IPS-18a (cell line): ENCODE measurements around the gene NPAS2.

Source experiments
- H3K27ac ChIP-seq: one replicate; pipeline ENCODE4 v1.5.1; 2013; ENCODE audit warnings: low read length
- H3K27me3 ChIP-seq: one replicate; pipeline ENCODE4 v1.6.1; 2013; ENCODE audit warnings: mild to moderate bottlenecking, low read length; ENCODE audit not compliant: control insufficient read depth, insufficient read depth
- H3K36me3 ChIP-seq: one replicate; pipeline ENCODE4 v1.6.1; 2013; ENCODE audit warnings: low read depth, low read length; ENCODE audit not compliant: control insufficient read depth
- H3K4me1 ChIP-seq: one replicate; pipeline ENCODE4 v1.6.1; 2013; ENCODE audit warnings: low read depth, low read length; ENCODE audit not compliant: control insufficient read depth
- H3K4me3 ChIP-seq: one replicate; pipeline ENCODE4 v1.5.1; 2013; ENCODE audit warnings: low read length
- H3K9ac ChIP-seq: one replicate; pipeline ENCODE4 v1.6.1; 2013; ENCODE audit warnings: mild to moderate bottlenecking, low read length, moderate library complexity
- H3K9me3 ChIP-seq: one replicate; pipeline ENCODE4 v1.6.1; 2013; ENCODE audit warnings: low read depth, low read length; ENCODE audit not compliant: control insufficient read depth

NPAS2 gene

GRCh38 chr2:100971221-100971620 is 151.3 kb downstream of the NPAS2 start:
- Histone ChIP-seq H3K4me3 (no peak overlapping the region), H3K9me3 (no peaks in the 10 kb centered on the region), H3K27ac (no peak overlapping the region), H3K36me3 (no peaks in the 10 kb centered on the region), H3K4me1 (no peaks in the 10 kb centered on the region), H3K27me3 (no peaks in the 10 kb centered on the region), H3K9ac (no peak overlapping the region)

GRCh38 chr2:100972452-100972851 is 152.5 kb downstream of the NPAS2 start:
- Histone ChIP-seq H3K9ac (no peak overlapping the region), H3K36me3 (no peaks in the 10 kb centered on the region), H3K9me3 (no peaks in the 10 kb centered on the region), H3K27me3 (no peaks in the 10 kb centered on the region), H3K4me1 (no peaks in the 10 kb centered on the region), H3K27ac (no peak overlapping the region), H3K4me3 (no peak overlapping the region)

- Histone ChIP-seq H3K9ac (no peak overlapping the region), H3K9me3 (no peaks in the 10 kb centered on the region), H3K27ac (no peak overlapping the region), H3K4me1 (no peaks in the 10 kb centered on the region), H3K27me3 (no peaks in the 10 kb centered on the region), H3K4me3 (no peak overlapping the region), H3K36me3 (no peaks in the 10 kb centered on the region)
These were observed 155.0 kb downstream of the NPAS2 start for GRCh38 chr2:100974712-100975520.

GRCh38 chr2:100975521-100975785 is 155.5 kb downstream of the NPAS2 start:
- Histone ChIP-seq H3K9me3 (no peaks in the 10 kb centered on the region), H3K4me3 (no peak overlapping the region), H3K27ac (no peak overlapping the region), H3K27me3 (no peaks in the 10 kb centered on the region), H3K9ac (no peak overlapping the region), H3K4me1 (no peaks in the 10 kb centered on the region), H3K36me3 (no peaks in the 10 kb centered on the region)

GRCh38 chr2:100976061-100976460 is 156.1 kb downstream of the NPAS2 start:
- Histone ChIP-seq H3K27me3 (no peaks in the 10 kb centered on the region), H3K4me1 (no peaks in the 10 kb centered on the region), H3K9ac (no peak overlapping the region), H3K4me3 (no peak overlapping the region), H3K36me3 (no peaks in the 10 kb centered on the region), H3K9me3 (no peaks in the 10 kb centered on the region), H3K27ac (no peak overlapping the region)

- Histone ChIP-seq H3K27me3 (no peaks in the 10 kb centered on the region), H3K9me3 (no peaks in the 10 kb centered on the region), H3K36me3 (no peaks in the 10 kb centered on the region), H3K9ac (no peak overlapping the region), H3K4me3 (no peak overlapping the region), H3K27ac (no peak overlapping the region), H3K4me1 (no peaks in the 10 kb centered on the region)
These were observed 156.9 kb downstream of the NPAS2 start for GRCh38 chr2:100976645-100977391.

- no peaks in the 10 kb centered on the region for H3K27me3 ChIP-seq
- no peaks in the 10 kb centered on the region for H3K36me3 ChIP-seq
- H3K27ac ChIP-seq = no peak overlapping the region
- no peaks in the 10 kb centered on the region for H3K9me3 ChIP-seq
- H3K4me3 ChIP-seq = no peak overlapping the region
- no peak overlapping the region for H3K9ac ChIP-seq
- peaks cover 3% of the 10 kb centered on the region for H3K4me1 ChIP-seq
These were observed 157.6 kb downstream of the NPAS2 start for GRCh38 chr2:100977511-100977910.

- no peak overlapping the region for H3K27ac ChIP-seq
- peaks cover 3% of the 10 kb centered on the region for H3K4me1 ChIP-seq
- no peaks in the 10 kb centered on the region for H3K36me3 ChIP-seq
- H3K9ac ChIP-seq = no peak overlapping the region
- H3K27me3 ChIP-seq = no peaks in the 10 kb centered on the region
- H3K9me3 ChIP-seq = no peaks in the 10 kb centered on the region
- H3K4me3 ChIP-seq = no peak overlapping the region
These were observed 158.7 kb downstream of the NPAS2 start for GRCh38 chr2:100978582-100979191.

GRCh38 chr2:100980046-100980445 is 160.1 kb downstream of the NPAS2 start:
- peaks cover 3% of the 10 kb centered on the region for H3K4me1 ChIP-seq
- H3K36me3 ChIP-seq = no peaks in the 10 kb centered on the region
- no peaks in the 10 kb centered on the region for H3K9me3 ChIP-seq
- H3K27ac ChIP-seq = no peak overlapping the region
- no peaks in the 10 kb centered on the region for H3K27me3 ChIP-seq
- H3K9ac ChIP-seq = no peak overlapping the region
- no peak overlapping the region for H3K4me3 ChIP-seq

GRCh38 chr2:100981011-100981410 is 161.1 kb downstream of the NPAS2 start:
- peaks cover 3% of the 10 kb centered on the region for H3K4me1 ChIP-seq
- no peak overlapping the region for H3K27ac ChIP-seq

GRCh38 chr2:100982431-100982861 is 162.5 kb downstream of the NPAS2 start:
- H3K36me3 ChIP-seq = no peaks in the 10 kb centered on the region
- no peaks in the 10 kb centered on the region for H3K27me3 ChIP-seq
- no peak overlapping the region for H3K4me3 ChIP-seq
- H3K27ac ChIP-seq = no peak overlapping the region
- H3K4me1 ChIP-seq = peaks cover 3% of the 10 kb centered on the region
- no peak overlapping the region for H3K9ac ChIP-seq
- no peaks in the 10 kb centered on the region for H3K9me3 ChIP-seq

More at GRCh38 chr2:100981011-100981410, 161.1 kb downstream of the NPAS2 start:
- H3K4me3 ChIP-seq = no peak overlapping the region
- H3K36me3 ChIP-seq = no peaks in the 10 kb centered on the region
- no peaks in the 10 kb centered on the region for H3K9me3 ChIP-seq
- H3K9ac ChIP-seq = no peak overlapping the region
- no peaks in the 10 kb centered on the region for H3K27me3 ChIP-seq
